EL (cell line): ENCODE results near the gene NLRC5.

ENCODE experiments used
- DNase-seq: peaks from one replicate; pipeline ENCODE4 v3.0.0-alpha.2; 2016

The NLRC5 gene

GRCh38 chr16:57083485-57084126 lies 94.2 kb downstream of the NLRC5 start:
- no peak for DNase-seq

GRCh38 chr16:57084257-57084770 lies 95.0 kb downstream of the NLRC5 start:
- DNase-seq, result peak; percentile 75

GRCh38 chr16:57084996-57085395 lies 95.6 kb downstream of the NLRC5 start:
- DNase-seq, result no peak

- no peak for DNase-seq
Observed at GRCh38 chr16:57087003-57087402, 97.6 kb downstream of the NLRC5 start.

GRCh38 chr16:57089406-57089805 lies 100.0 kb downstream of the NLRC5 start:
- no peak for DNase-seq

- DNase-seq, result peak; percentile 73
Observed at GRCh38 chr16:57091200-57091974, 102.0 kb downstream of the NLRC5 start.

GRCh38 chr16:57091975-57092785 lies 102.8 kb downstream of the NLRC5 start, which contains the start of gene CPNE2:
Gene CPNE2, plus strand, starts transcription at chr16:57092583. Its CDS starts 18,160 bp downstream, at chr16:57110743.
- DNase-seq, result peak; percentile 69

- DNase-seq, result peak; percentile 40
Observed at GRCh38 chr16:57092786-57093411, 103.5 kb downstream of the NLRC5 start.

- no peak for DNase-seq
Observed at GRCh38 chr16:57093666-57094564, 104.6 kb downstream of the NLRC5 start.

GRCh38 chr16:57094911-57095310 lies 105.6 kb downstream of the NLRC5 start:
- no peak for DNase-seq

- no peak for DNase-seq
Observed at GRCh38 chr16:57096192-57096591, 106.8 kb downstream of the NLRC5 start.

GRCh38 chr16:57096793-57097192 lies 107.4 kb downstream of the NLRC5 start:
- no peak for DNase-seq

GRCh38 chr16:57098188-57098841 lies 109.0 kb downstream of the NLRC5 start:
- no peak for DNase-seq

GRCh38 chr16:57099965-57100364 lies 110.6 kb downstream of the NLRC5 start:
- peak; percentile 57 for DNase-seq

GRCh38 chr16:57100445-57100844 lies 111.1 kb downstream of the NLRC5 start:
- DNase-seq, result no peak

GRCh38 chr16:57102888-57103851 lies 113.8 kb downstream of the NLRC5 start:
- no peak for DNase-seq

GRCh38 chr16:57104706-57105105 lies 115.3 kb downstream of the NLRC5 start:
- no peak for DNase-seq

- DNase-seq, result no peak
Observed at GRCh38 chr16:57105184-57105583, 115.8 kb downstream of the NLRC5 start.

- peak; percentile 24 for DNase-seq
Observed at GRCh38 chr16:57106767-57107166, 117.4 kb downstream of the NLRC5 start.
